Body of pancreas (tissue), 4 donors: ENCODE data around the gene ITK. TPM values are rescaled to one million over a fixed set of nuclear protein-coding genes. Genes with fewer than 3 reads are reported as not detected.

Experiments used
- ATAC-seq: fragments of 150-250 bp; one replicate; pipeline ENCODE4 v1.9.1; 2016
- DNase-seq, 4 donors: peaks; one replicate each; pipeline ENCODE4 v3.0.0-alpha.2; 2019
- H3K27ac ChIP-seq, 4 donors: fragments of 200-600 bp; sonication (generic); 1 replicate in 3 of 4; 2 replicates in 1 of 4; pipeline versions ENCODE4 v1.5.1 to v1.6.1; 2016 to 2019; ENCODE audit warnings: mild to moderate bottlenecking in 1 of 4, mixed read lengths in 1 of 4, moderate library complexity in 1 of 4
- H3K27me3 ChIP-seq, 2 donors: fragments of 200-600 bp; sonication (generic); one replicate each; pipeline ENCODE4 v1.6.0; 2016; ENCODE audit warnings: mild to moderate bottlenecking in 1 of 2
- H3K36me3 ChIP-seq, 2 donors: fragments of 200-600 bp; sonication (generic); replicated peaks in 1 of 2; 2 replicates each; pipeline ENCODE4 v1.5.1; 2016; ENCODE audit warnings: low read depth in 2 of 2; ENCODE audit not compliant: insufficient read depth in 1 of 2
- H3K4me1 ChIP-seq: fragments of 200-600 bp; sonication (generic); one replicate; pipeline ENCODE4 v1.6.0; 2016
- H3K4me3 ChIP-seq, 2 donors: fragments of 200-600 bp; sonication (generic); 1 replicate in 1 of 2; 2 replicates in 1 of 2; pipeline ENCODE4 v1.5.1; 2016 to 2019
- H3K9me3 ChIP-seq, 3 donors: fragments of 200-600 bp; sonication (generic); 1 replicate in 2 of 3; 2 replicates in 1 of 3; pipeline ENCODE4 v1.5.1; 2016
- POLR2A ChIP-seq, 3 donors: fragments of 450-650 bp; IDR thresholded peaks; one replicate each; pipeline ENCODE4 v1.6.1; 2016; ENCODE audit warnings: antibody characterized with exemption in 3 of 3, mild to moderate bottlenecking in 2 of 3
- WGBS, 2 donors: methylation state at CpG; one replicate each; pipeline ENCODE4 v1.1.5; 2017; 5-methylcytosine and 5-hydroxymethylcytosine counted together
- intact Hi-C: fragments of 100-400 bp; cut with DNase I; formaldehyde crosslinking; loops from one replicate; pipeline ENCODE4 v1.15.1; 2023
- total RNA-seq, 2 donors: library from RNA; depleted of rRNA; stranded (reverse); fragments of >200 nt; gene quantifications; one replicate each; pipeline ENCODE4 v1.1.0, GENCODE V29; 2016
- TF ChIP-seq, protein P1 (sequence below), 7 experiments: fragments of 450-650 bp in 4 of 7; fragments of 200-600 bp in 3 of 7; sonication (generic) in 3 of 7; IDR thresholded peaks; one replicate each; pipeline ENCODE4 v1.5.1; 2016 to 2019; ENCODE audit warnings: antibody characterized with exemption in 7 of 7

The ITK gene
- total RNA-seq, 2 donors from 2014 or later = 0.78 to 2.6 TPM

- no peaks in the 10 kb centered on the region for H3K36me3 ChIP-seq
- TF ChIP-seq POLR2A (IDR thresholded peaks at IDR 0.05) = no peak
- TF ChIP-seq, protein P1, sequence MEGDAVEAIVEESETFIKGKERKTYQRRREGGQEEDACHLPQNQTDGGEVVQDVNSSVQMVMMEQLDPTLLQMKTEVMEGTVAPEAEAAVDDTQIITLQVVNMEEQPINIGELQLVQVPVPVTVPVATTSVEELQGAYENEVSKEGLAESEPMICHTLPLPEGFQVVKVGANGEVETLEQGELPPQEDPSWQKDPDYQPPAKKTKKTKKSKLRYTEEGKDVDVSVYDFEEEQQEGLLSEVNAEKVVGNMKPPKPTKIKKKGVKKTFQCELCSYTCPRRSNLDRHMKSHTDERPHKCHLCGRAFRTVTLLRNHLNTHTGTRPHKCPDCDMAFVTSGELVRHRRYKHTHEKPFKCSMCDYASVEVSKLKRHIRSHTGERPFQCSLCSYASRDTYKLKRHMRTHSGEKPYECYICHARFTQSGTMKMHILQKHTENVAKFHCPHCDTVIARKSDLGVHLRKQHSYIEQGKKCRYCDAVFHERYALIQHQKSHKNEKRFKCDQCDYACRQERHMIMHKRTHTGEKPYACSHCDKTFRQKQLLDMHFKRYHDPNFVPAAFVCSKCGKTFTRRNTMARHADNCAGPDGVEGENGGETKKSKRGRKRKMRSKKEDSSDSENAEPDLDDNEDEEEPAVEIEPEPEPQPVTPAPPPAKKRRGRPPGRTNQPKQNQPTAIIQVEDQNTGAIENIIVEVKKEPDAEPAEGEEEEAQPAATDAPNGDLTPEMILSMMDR (IDR thresholded peaks at IDR 0.05) = no peak
- H3K27ac ChIP-seq = no peak overlapping the region
- DNase-seq (no peak), ATAC-seq (no peak)
- H3K4me1 ChIP-seq = no peaks in the 10 kb centered on the region
- intact Hi-C loops = no loop called here
- no peak overlapping the region for H3K4me3 ChIP-seq
- H3K9me3 ChIP-seq = no peaks in the 10 kb centered on the region
- no peaks in the 10 kb centered on the region for H3K27me3 ChIP-seq
- 58 to 66% methylated on average over 7 of the region's 7 CpGs for WGBS, 2 donors
Observed at GRCh38 chr5:157279605-157280239, 99.1 kb downstream of the ITK start.

DNA sequence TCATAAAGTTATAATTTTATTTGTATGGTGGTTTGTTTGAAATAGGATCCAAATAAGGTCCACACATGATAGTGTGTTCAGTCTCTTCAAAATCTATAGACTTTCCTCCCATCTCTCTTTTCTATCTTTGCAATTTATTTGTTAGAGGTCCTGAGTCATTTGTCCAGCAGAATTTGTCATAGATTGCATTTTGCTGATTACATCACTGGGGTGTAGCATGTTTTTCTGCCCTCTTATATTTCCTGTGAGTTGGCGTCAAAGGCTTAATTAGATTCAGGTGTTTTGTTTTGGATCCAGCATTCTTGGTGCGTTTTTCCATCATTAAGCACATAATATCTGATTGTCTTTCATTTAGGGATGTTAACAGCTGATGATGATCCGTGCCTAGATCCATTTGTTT, 100.3 kb downstream of the ITK start:
- Histone ChIP-seq H3K9me3 (no peaks in the 10 kb centered on the region), H3K36me3 (no peaks in the 10 kb centered on the region), H3K27me3 (no peaks in the 10 kb centered on the region), H3K4me1 (no peaks in the 10 kb centered on the region), H3K4me3 (no peak overlapping the region), H3K27ac (no peak overlapping the region)
- intact Hi-C loops = no loop called here
- TF ChIP-seq, protein P1 (IDR thresholded peaks at IDR 0.05) = no peak
- no peak for TF ChIP-seq POLR2A (IDR thresholded peaks at IDR 0.05)
- WGBS, 2 donors = 72 to 75% methylated on average over 3 of the region's 3 CpGs
- DNase-seq = no peak
- ATAC-seq = no peak

DNA sequence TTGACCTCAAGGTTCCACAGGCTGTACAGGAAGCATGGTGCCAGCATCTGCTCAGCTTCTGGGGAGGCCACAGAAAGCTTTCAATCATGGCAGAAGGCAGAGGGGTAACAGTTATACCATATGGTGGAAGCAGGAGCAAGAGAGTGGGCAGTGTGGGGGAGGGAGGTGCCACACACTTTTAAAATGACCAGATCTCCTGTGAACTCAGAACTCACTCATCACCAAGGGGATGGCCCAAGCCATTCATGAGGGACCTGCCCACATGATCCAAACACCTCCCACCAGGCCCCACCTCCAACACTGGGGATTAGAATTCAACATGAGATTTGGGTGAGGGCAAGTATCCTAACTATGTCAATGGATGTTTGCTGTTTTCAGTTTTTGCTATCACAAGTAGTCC, 101.5 kb downstream of the ITK start:
- ATAC-seq = no peak

DNA sequence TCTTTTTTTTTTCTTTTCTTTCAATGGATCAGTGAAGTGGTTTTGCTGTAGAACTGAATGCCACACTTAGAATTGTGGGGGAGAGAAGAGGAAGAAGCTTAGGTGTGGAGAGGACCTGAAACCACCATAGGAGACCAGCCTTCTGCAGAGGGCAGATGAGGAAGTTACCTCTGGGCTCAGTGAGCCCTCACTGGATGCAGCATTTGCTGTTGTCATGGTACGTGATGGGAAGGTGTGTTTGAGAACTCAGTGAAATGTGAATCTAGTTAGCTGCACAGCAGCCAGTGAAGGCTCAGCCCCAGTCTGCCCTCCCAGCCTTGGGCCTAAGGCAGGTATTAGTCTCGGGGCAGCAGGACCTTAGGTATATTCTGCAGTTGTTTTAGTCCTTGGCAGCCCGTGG, 102.8 kb downstream of the ITK start:
- Histone ChIP-seq H3K9me3 (no peaks in the 10 kb centered on the region), H3K36me3 (no peaks in the 10 kb centered on the region), H3K4me3 (no peak overlapping the region), H3K4me1 (no peaks in the 10 kb centered on the region), H3K27me3 (no peaks in the 10 kb centered on the region), H3K27ac (no peak overlapping the region)
- ATAC-seq = no peak
- 72 to 93% methylated on average over 2 to 3 of the region's 3 CpGs for WGBS, 2 donors
- no peak for TF ChIP-seq POLR2A (IDR thresholded peaks at IDR 0.05)
- TF ChIP-seq, protein P1 (IDR thresholded peaks at IDR 0.05) = no peak
- intact Hi-C loops = no loop called here
- DNase-seq = no peak

More for the DNA sequence above, 101.5 kb downstream of the ITK start:
- Histone ChIP-seq H3K4me1 (no peaks in the 10 kb centered on the region), H3K9me3 (no peaks in the 10 kb centered on the region), H3K4me3 (no peak overlapping the region), H3K36me3 (no peaks in the 10 kb centered on the region), H3K27me3 (no peaks in the 10 kb centered on the region), H3K27ac (no peak overlapping the region)
- TF ChIP-seq, protein P1 (IDR thresholded peaks at IDR 0.05) = no peak
- TF ChIP-seq POLR2A (IDR thresholded peaks at IDR 0.05) = no peak
- intact Hi-C loops = no loop called here
- DNase-seq = no peak
